Small intestine (tissue), 7 donors: ENCODE measurements around the gene MAP7. TPM values are rescaled to one million over a fixed set of nuclear protein-coding genes. Genes with fewer than 3 reads are reported as not detected.
A peak's percentile ranks its signal among the peaks of the same experiment; 100 is the strongest.

ENCODE experiments used
- DNase-seq, 2 donors: peaks; one replicate each; pipeline versions ENCODE4 v3.0.0 to v3.0.0-alpha.2; 2013
- FAIRE-seq: peaks from 2 replicates; lab custom pipeline; 2012; peaks lifted over from hg19 to GRCh38; lab: Jason Lieb, UNC
- H3K27ac ChIP-seq, 3 donors: one replicate each; pipeline ENCODE4 v1.5.1; 2013; ENCODE audit warnings: low read length in 2 of 3, mild to moderate bottlenecking in 2 of 3, control low read depth in 1 of 3, inconsistent platforms in 1 of 3, low read depth in 1 of 3, moderate library complexity in 1 of 3
- H3K27me3 ChIP-seq, 3 donors: one replicate each; pipeline ENCODE4 v1.6.1; 2013; ENCODE audit warnings: low read length in 3 of 3, inconsistent platforms in 1 of 3; ENCODE audit not compliant: control insufficient read depth in 3 of 3, insufficient read depth in 3 of 3
- H3K36me3 ChIP-seq, 3 donors: one replicate each; pipeline ENCODE4 v1.6.1; 2013; ENCODE audit warnings: low read length in 3 of 3, inconsistent platforms in 1 of 3, low read depth in 1 of 3, mild to moderate bottlenecking in 1 of 3, moderate library complexity in 1 of 3; ENCODE audit not compliant: control insufficient read depth in 3 of 3, insufficient read depth in 2 of 3
- H3K4me1 ChIP-seq, 3 donors: one replicate each; pipeline ENCODE4 v1.6.1; 2013; ENCODE audit warnings: low read length in 2 of 3, inconsistent platforms in 1 of 3, low read depth in 1 of 3, mild to moderate bottlenecking in 1 of 3, moderate library complexity in 1 of 3; ENCODE audit not compliant: control insufficient read depth in 3 of 3, insufficient read depth in 2 of 3
- H3K4me3 ChIP-seq, 3 donors: one replicate each; pipeline ENCODE4 v1.5.1; 2013; ENCODE audit warnings: low read length in 3 of 3, control low read depth in 1 of 3, inconsistent platforms in 1 of 3, low read depth in 1 of 3, mild to moderate bottlenecking in 1 of 3, moderate library complexity in 1 of 3
- H3K9me3 ChIP-seq, 2 donors: one replicate each; pipeline ENCODE4 v1.6.1; 2013; ENCODE audit warnings: low read depth in 1 of 2, low read length in 1 of 2; ENCODE audit not compliant: control insufficient read depth in 2 of 2, insufficient read depth in 1 of 2
- WGBS, 3 donors: extraction: QIAGEN DNeasy Blood & Tissue Kit; methylation state at CpG; one replicate each; pipeline ENCODE4 v1.1.7; 2013; 5-methylcytosine and 5-hydroxymethylcytosine counted together
- polyA plus RNA-seq, 4 donors: library from polyadenylated mRNA; stranded (reverse) in 3 of 4; unstranded in 1 of 4; fragments of 200-250 nt in 3 of 4; fragments of 120-200 nt in 1 of 4; gene quantifications; one replicate each; pipeline versions ENCODE4 v1.2.1 to v1.2.3, GENCODE V29; 2013
- donor health status: healthy with polysubstance abuse.
- donor health status: control.
- donor health status: control.
- donor health status: Bipolar disorder and iron deficiency.
- donor health status: healthy.

Gene MAP7
- polyA plus RNA-seq, 4 donors, result 18.3 to 45.6 (median 21.4) TPM

DNA sequence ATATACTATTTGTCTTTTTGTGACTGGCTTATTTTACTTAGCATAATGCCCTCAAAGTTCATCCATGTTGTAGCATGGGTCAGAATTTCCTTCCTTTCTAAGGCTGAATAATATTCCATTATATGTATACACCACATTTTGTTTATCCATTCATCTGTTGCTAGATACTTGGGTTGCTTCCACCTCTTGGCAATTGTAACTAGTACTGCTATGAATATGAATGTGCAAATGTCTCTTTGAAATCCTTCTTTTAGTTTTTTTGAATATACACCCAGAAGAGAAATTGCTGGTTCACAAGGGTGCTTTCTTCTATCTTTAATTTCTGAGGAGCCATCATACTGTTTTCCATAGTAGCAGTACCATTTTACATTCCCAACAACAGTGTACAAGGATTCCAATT, 21.3 kb upstream of the MAP7 start:
- Histone ChIP-seq H3K36me3 (peaks cover 0 to 8% (median 2%) of the 10 kb centered on the region in 3 donors), H3K27me3 (no peaks in the 10 kb centered on the region), H3K4me3 (no peak overlapping the region), H3K9me3 (peaks cover 1 to 9% of the 10 kb centered on the region in 2 donors), H3K4me1 (peaks cover 0 to 10% (median 2%) of the 10 kb centered on the region in 3 donors), H3K27ac (no peak overlapping the region)
- FAIRE-seq, result no peak
- DNase-seq, result no peak

DNA sequence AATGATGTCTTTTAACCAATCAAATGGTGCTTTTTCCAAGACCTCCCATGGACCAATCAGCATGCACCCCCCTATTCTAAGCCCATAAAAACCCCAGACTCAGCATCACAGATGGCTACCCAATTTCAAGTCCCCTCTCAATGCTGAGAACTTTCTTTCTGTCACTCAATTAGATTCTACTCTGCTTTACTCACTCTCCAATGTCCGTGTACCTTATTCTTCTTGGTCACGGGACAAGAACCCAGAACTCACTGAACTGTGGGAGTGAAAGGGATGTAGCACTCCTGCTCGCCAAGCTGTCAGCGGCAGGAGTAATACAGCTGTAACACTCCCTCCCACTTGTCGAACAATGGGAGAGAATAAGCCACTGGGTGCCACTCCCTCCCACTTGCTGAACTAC, 20.8 kb upstream of the MAP7 start:
- Histone ChIP-seq H3K27ac (no peak overlapping the region), H3K4me1 (peaks cover 0 to 14% (median 5%) of the 10 kb centered on the region in 3 donors), H3K4me3 (no peak overlapping the region), H3K27me3 (no peaks in the 10 kb centered on the region), H3K36me3 (peaks cover 0 to 8% (median 2%) of the 10 kb centered on the region in 3 donors), H3K9me3 (peaks cover 1 to 9% of the 10 kb centered on the region in 2 donors)
- FAIRE-seq (no peak), DNase-seq (no peak)
- WGBS, 3 donors, result 98 to 100% (median 100%) methylated on average over 5 of the region's 5 CpGs

DNA sequence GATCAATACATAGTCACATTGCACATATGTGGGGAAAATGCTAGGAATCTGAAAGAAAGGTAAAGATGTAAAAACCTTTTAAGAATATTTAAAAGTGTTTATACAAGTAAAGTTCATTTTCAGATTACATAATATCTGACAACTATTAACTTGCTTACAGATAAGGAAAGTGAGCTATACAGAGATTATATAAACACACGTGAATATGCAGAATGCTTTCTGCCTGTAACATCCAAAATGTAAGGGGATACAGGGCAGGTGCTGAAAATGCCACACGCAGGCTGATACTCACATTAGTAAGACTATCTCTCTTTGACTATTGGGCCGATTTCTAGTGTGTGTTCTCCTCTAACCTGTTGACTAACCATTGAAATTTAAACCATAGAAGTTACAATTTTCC, 17.9 kb upstream of the MAP7 start:
- Histone ChIP-seq H3K36me3 (peaks cover 0 to 6% (median 0%) of the 10 kb centered on the region in 3 donors), H3K27me3 (no peaks in the 10 kb centered on the region), H3K27ac (peak overlapping the region in 1 of 3 donors; percentile 41), H3K4me3 (no peak overlapping the region), H3K9me3 (peaks cover 1 to 9% of the 10 kb centered on the region in 2 donors), H3K4me1 (peaks cover 3 to 18% (median 6%) of the 10 kb centered on the region in 3 donors)
- FAIRE-seq (no peak), DNase-seq (peak; percentile 19 to 28)
- 18 to 75% (median 37%) methylated on average over 3 of the region's 3 CpGs for WGBS, 3 donors

DNA sequence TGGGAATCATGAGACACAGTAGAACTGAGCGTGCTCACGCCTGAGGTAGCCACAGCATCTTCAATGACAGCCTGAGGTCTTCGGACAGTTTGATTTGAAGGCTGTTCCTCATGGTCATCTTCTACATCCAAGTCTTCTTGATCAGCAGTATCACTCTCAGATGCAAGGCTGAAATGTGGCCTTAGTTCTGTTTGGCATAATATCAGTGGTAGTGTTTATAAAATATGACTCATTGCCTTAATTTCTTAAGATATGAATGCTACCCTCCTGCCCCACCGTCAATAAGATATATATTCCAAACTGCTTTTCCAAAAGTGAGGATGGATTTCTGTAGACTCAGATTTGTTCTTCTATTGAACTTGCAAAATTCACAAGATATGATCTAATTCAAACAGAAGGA, 17.5 kb upstream of the MAP7 start:
- peaks cover 0 to 4% (median 0%) of the 10 kb centered on the region in 3 donors for H3K36me3 ChIP-seq
- DNase-seq, result peak in 1 of 2 donors; percentile 28
- peaks cover 3 to 18% (median 6%) of the 10 kb centered on the region in 3 donors for H3K4me1 ChIP-seq
- no peak for FAIRE-seq
- H3K27me3 ChIP-seq, result no peaks in the 10 kb centered on the region
- peak overlapping the region; percentile 22 to 52 (median 41) for H3K27ac ChIP-seq
- H3K9me3 ChIP-seq, result peaks cover 1 to 9% of the 10 kb centered on the region in 2 donors
- H3K4me3 ChIP-seq, result no peak overlapping the region
- 71 to 89% (median 82%) methylated on average over 4 of the region's 4 CpGs for WGBS, 3 donors

DNA sequence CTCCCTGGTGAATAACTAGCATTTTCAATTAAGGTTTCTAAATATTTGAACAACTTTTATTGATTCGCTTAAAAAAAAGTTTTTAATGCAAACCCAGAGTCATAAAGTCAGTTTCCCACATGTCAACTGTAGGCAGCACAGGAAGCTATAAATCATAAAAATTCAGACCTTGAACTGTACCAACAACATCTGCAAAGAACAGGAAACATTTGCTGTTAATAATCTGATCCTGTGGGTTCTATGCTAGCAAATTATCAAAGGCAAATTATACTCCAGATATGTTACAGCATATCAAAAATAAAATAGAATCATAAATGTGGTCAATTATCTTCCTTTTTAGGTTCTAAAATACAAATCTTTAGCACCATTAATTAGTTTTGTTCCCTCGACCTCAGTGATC, 16.6 kb upstream of the MAP7 start:
- peak; percentile 87 for FAIRE-seq
- WGBS, 3 donors, result 14 to 38% (median 28%) methylated on average over 2 of the region's 2 CpGs
- Histone ChIP-seq H3K27me3 (no peaks in the 10 kb centered on the region), H3K27ac (peak overlapping the region; percentile 62 to 79 (median 68)), H3K36me3 (peaks cover 0 to 4% (median 0%) of the 10 kb centered on the region in 3 donors), H3K9me3 (peaks cover 1 to 9% of the 10 kb centered on the region in 2 donors), H3K4me3 (peak overlapping the region in 1 of 3 donors; percentile 15), H3K4me1 (peaks cover 3 to 18% (median 6%) of the 10 kb centered on the region in 3 donors)
- peak; percentile 67 to 81 for DNase-seq

DNA sequence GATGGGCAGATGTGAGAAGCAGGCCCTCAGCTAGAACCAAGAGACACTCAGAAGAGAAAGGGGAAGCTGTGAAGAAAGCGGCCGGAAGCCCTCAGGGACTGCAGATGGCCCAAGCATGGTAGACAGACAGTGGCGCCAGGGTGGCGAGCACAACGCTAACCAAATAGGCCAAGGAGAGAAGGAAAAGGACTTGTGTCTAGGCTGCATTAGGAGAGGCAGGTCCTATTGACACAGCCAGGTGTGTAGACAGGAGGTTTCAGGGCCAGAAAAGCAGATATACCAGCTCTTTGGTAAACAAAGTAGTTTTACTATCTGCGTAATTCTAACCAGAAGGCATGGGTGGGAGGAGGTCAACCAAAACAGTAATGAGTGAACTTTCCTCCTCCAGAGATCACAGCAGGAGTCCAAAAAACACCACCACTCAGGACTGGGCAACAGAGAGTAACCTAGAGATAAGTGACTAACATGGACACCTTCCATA, 15.8 kb upstream of the MAP7 start:
- 47 to 70% (median 55%) methylated on average over 6 of the region's 6 CpGs for WGBS, 3 donors
- no peak for FAIRE-seq
- DNase-seq, result peak; percentile 54 to 63

DNA sequence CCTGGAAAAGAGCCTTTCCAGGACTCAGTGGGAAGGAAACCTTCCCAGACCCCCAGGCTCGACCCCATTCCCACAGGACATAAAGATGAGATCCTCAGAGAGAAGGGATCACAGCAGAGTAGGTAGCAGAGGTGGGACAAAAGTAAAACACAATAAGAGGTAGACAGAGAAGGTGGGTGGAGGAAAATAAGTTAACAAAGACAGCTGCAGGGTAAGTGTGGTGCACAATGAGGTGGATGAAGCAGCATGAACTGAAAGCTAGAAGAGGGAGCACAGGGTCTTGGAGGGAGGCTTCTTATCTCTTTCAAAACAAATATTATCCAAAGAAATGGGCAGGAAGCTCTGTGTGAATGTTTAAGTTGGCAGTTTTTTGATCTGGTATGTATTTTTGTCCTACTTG, 14.0 kb upstream of the MAP7 start:
- no peak overlapping the region for H3K27ac ChIP-seq
- H3K4me1 ChIP-seq, result peaks cover 3 to 18% (median 6%) of the 10 kb centered on the region in 3 donors
- H3K27me3 ChIP-seq, result no peaks in the 10 kb centered on the region
- WGBS, 3 donors, result 72 to 76% (median 73%) methylated on average over 1 of the region's 1 CpG
- FAIRE-seq (no peak), DNase-seq (no peak)
- no peaks in the 10 kb centered on the region for H3K9me3 ChIP-seq
- H3K36me3 ChIP-seq, result peaks cover 2 to 7% (median 2%) of the 10 kb centered on the region in 3 donors
- no peak overlapping the region for H3K4me3 ChIP-seq

More for the DNA sequence above, 15.8 kb upstream of the MAP7 start:
- peaks cover 3 to 18% (median 6%) of the 10 kb centered on the region in 3 donors for H3K4me1 ChIP-seq
- peaks cover 0 to 6% of the 10 kb centered on the region in 2 donors for H3K9me3 ChIP-seq
- peak overlapping the region in 1 of 3 donors; percentile 3 for H3K4me3 ChIP-seq
- H3K27me3 ChIP-seq, result no peaks in the 10 kb centered on the region
- H3K36me3 ChIP-seq, result peaks cover 2 to 4% (median 3%) of the 10 kb centered on the region in 3 donors
- H3K27ac ChIP-seq, result peak overlapping the region; percentile 6 to 62 (median 48)

DNA sequence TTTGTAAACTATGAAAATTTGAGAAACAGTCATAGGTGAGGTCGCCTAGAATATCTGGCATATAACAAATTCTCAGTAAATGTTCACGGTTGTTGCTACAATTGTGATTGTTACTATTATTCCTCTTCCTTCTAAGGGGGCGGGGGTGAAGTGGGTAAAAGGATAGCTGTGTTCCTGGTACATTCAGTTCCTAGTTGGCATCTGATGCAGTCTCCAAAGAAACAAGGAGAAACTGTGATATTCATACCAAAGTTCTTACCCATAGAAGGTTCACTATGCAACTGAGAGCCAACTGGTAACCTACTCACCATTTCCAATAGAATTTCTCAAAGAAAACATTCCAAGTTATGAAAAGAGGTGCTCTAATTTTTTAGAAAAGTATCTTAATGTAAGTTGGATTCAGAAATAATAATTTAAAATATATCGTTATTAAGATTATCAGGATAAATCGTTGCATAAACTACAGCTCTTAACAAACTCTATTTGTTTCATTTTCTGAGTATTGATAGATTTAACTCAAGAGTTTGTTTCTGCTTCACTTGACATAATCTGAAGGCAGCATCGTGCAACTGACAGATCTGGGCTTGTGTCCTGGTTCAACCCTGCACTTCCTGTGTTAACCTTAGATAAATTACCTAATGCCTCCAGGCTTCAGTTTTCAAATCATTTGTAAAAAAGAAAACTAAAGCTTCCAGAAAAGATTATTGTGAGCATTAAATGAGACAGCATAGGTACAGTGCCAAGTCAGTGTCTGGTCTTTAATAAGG, 13.3 kb upstream of the MAP7 start:
- no peak for FAIRE-seq
- H3K4me1 ChIP-seq, result peaks cover 3 to 18% (median 6%) of the 10 kb centered on the region in 3 donors

More for the DNA sequence above, 13.3 kb upstream of the MAP7 start:
- no peak overlapping the region for H3K27ac ChIP-seq
- WGBS, 3 donors, result 82 to 92% (median 85%) methylated on average over 6 of the region's 6 CpGs
- H3K27me3 ChIP-seq, result no peaks in the 10 kb centered on the region
- no peak for DNase-seq
- peaks cover 2 to 7% (median 2%) of the 10 kb centered on the region in 3 donors for H3K36me3 ChIP-seq
- no peaks in the 10 kb centered on the region for H3K9me3 ChIP-seq
- H3K4me3 ChIP-seq, result no peak overlapping the region
